HepG2 (cell line): ENCODE data around the gene IL2RA. TPM values are rescaled to one million over a fixed set of nuclear protein-coding genes. Genes with fewer than 3 reads are reported as not detected.

ENCODE experiments used
- ATF1 ChIP-seq: IDR thresholded peaks from 2 replicates; pipeline ENCODE4 v1.6.1; 2016; ENCODE audit warnings: mild to moderate bottlenecking, control low read depth
- ETV5 ChIP-seq: IDR thresholded peaks from 2 replicates; pipeline ENCODE4 v1.6.1; 2018; ENCODE audit warnings: missing biosample characterization, missing genetic modification reagents, inconsistent platforms, borderline replicate concordance
- JDP2 ChIP-seq: sonication (generic); formaldehyde crosslinking; IDR thresholded peaks from 2 replicates; pipeline ENCODE4 v1.8.1; 2022; ENCODE audit warnings: missing genetic modification reagents, borderline replicate concordance
- MTF1 ChIP-seq: sonication (generic); formaldehyde crosslinking; IDR thresholded peaks from 2 replicates; pipeline ENCODE4 v1.5.0; 2020; ENCODE audit warnings: missing genetic modification reagents
- NCOA1 ChIP-seq: sonication (generic); formaldehyde crosslinking; IDR thresholded peaks from 2 replicates; pipeline ENCODE4 v1.9.0; 2021; ENCODE audit warnings: missing genetic modification reagents
- PHF21A ChIP-seq: sonication (generic); formaldehyde crosslinking; IDR thresholded peaks from 2 replicates; pipeline ENCODE4 v1.5.0; 2020; ENCODE audit warnings: mild to moderate bottlenecking, missing genetic modification reagents
- RBAK ChIP-seq: sonication (generic); formaldehyde crosslinking; IDR thresholded peaks from 2 replicates; pipeline ENCODE4 v1.5.1; 2020; ENCODE audit warnings: mild to moderate bottlenecking, missing genetic modification reagents
- ZBTB1 ChIP-seq: sonication (generic); formaldehyde crosslinking; IDR thresholded peaks from 2 replicates; pipeline ENCODE4 v1.4.0; 2020; ENCODE audit warnings: missing genetic modification reagents, borderline replicate concordance
- ZC3H4 ChIP-seq: sonication (generic); formaldehyde crosslinking; IDR thresholded peaks from 2 replicates; pipeline ENCODE4 v1.4.0; 2020; ENCODE audit warnings: missing genetic modification reagents, borderline replicate concordance
- ZNF232 ChIP-seq: sonication (generic); formaldehyde crosslinking; IDR thresholded peaks from 2 replicates; pipeline ENCODE4 v1.4.0; 2020; ENCODE audit warnings: missing genetic modification reagents, borderline replicate concordance
- ZNF383 ChIP-seq: sonication (generic); formaldehyde crosslinking; IDR thresholded peaks from 2 replicates; pipeline ENCODE4 v1.4.0; 2020; ENCODE audit warnings: missing genetic modification reagents, mild to moderate bottlenecking, borderline replicate concordance
- ZSCAN21 ChIP-seq: sonication (generic); formaldehyde crosslinking; IDR thresholded peaks from 2 replicates; pipeline ENCODE4 v1.8.0; 2022; ENCODE audit warnings: mild to moderate bottlenecking, missing genetic modification reagents, moderate library complexity, borderline replicate concordance
- polyA plus RNA-seq, 8 experiments: library from polyadenylated mRNA; depleted of rRNA in 3 of 8; stranded (reverse) in 7 of 8; unstranded in 1 of 8; fragments of >200 nt; fragmentation: Illumina TruSeq in 4 of 8; extraction: Trizol in 4 of 8; gene quantifications; 2 replicates each; pipeline versions ENCODE4 v1.2.1 to v1.2.3, GENCODE V29; 2011 to 2016; ENCODE audit warnings: low read depth in 4 of 8, missing spikeins in 1 of 8, mixed read lengths in 1 of 8; ENCODE audit not compliant: insufficient read depth in 1 of 8
- total RNA-seq, 5 experiments: library from RNA; depleted of rRNA; stranded (reverse); fragments of >200 nt; fragmentation: Illumina TruSeq; extraction: Trizol; gene quantifications; 2 replicates each; pipeline ENCODE4 v1.2.3, GENCODE V29; 2016; ENCODE audit warnings: low read depth in 1 of 5
- TF ChIP-seq, protein P1 (sequence below): sonication (generic); formaldehyde crosslinking; IDR thresholded peaks from 2 replicates; pipeline ENCODE4 v1.8.0; 2022; ENCODE audit warnings: missing genetic modification reagents, low read depth, mild to moderate bottlenecking, borderline replicate concordance
- TF ChIP-seq, protein P2 (sequence below): sonication (generic); formaldehyde crosslinking; IDR thresholded peaks from 2 replicates; pipeline ENCODE4 v1.9.0; 2022; ENCODE audit warnings: missing genetic modification reagents, mild to moderate bottlenecking, borderline replicate concordance
- TF ChIP-seq, protein P3 (sequence below): sonication (generic); formaldehyde crosslinking; IDR thresholded peaks from 2 replicates; pipeline ENCODE4 v1.5.1; 2020; ENCODE audit warnings: mild to moderate bottlenecking, missing genetic modification reagents, borderline replicate concordance
- TF ChIP-seq, protein P4 (sequence below): IDR thresholded peaks from 2 replicates; pipeline ENCODE4 v1.6.1; 2016; ENCODE audit warnings: low read depth, borderline replicate concordance
- TF ChIP-seq, protein P5 (sequence below): sonication (generic); formaldehyde crosslinking; IDR thresholded peaks from 2 replicates; pipeline ENCODE4 v1.4.0; 2020; ENCODE audit warnings: missing genetic modification reagents, mild to moderate bottlenecking, borderline replicate concordance

Gene IL2RA
- total and polyA plus RNA-seq, 2 of the 13 experiments (the other 11 are each of a cell fraction or from before 2014, with no cell fraction given): not detected

DNA sequence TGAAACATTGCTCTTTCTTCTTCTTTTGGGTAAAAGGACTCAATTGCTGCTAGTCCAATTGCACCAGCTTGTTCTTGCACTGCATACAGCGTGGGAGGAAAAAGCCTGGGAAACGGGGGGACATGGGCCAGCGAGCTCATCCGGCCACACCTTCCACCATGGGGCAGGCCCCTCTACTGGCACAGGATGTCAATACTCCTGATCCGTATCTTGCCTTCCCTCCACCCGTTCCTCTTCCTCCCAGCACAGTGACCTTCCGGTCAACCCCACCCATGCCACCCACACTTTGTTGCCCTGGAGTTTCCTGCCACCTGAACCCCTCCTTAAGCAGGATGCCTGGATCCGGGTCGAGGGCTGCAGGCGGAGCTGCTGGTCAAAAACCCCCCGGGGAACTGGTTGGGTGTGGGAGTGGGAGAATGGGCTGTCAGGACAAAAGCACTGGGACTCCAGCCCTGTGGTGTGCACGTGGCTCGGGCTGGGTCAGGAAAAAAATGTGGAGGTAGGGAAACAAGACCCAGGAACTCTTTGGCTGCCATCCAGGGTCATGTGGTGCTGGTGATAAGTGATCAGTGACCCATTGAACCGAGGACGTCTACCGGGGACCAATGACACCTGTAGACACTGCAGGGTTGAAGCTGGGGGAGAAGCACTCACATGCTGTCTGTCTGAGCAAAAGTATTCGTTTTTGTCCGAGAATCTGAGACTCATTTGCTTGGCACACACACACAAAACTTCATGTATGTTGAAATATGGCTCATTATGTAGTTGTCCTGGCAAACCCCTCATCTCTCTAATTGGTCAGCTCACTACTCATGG is 8.1 kb downstream of the IL2RA start (continued):
- TF ChIP-seq, protein P1, sequence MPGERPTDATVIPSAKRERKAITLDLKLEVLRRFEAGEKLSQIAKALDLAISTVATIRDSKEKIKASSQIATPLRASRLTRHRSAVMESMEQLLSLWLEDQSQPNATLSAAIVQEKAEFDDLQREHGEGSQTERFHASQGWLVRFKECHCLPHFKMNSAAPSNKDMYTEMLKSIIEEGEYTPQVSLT (CRISPR knock-in tag): no peak
- TF ChIP-seq ZBTB1 (no peak), ATF1 (CRISPR knock-in tag) (no peak), JDP2 (no peak), ZC3H4 (CRISPR knock-in tag) (no peak), ZNF383 (no peak), RBAK (CRISPR knock-in tag) (no peak), NCOA1 (no peak), ZSCAN21 (0 out of 2 replicates have a peak, but pooled peaks have one; percentile 63), MTF1 (CRISPR knock-in tag) (no peak), PHF21A (CRISPR knock-in tag) (0 out of 2 replicates have a peak, but pooled peaks have one; percentile 27), ZNF232 (no peak), ETV5 (peak; percentile 57; the same call in 1 of the 2 replicates)
- TF ChIP-seq, protein P2, sequence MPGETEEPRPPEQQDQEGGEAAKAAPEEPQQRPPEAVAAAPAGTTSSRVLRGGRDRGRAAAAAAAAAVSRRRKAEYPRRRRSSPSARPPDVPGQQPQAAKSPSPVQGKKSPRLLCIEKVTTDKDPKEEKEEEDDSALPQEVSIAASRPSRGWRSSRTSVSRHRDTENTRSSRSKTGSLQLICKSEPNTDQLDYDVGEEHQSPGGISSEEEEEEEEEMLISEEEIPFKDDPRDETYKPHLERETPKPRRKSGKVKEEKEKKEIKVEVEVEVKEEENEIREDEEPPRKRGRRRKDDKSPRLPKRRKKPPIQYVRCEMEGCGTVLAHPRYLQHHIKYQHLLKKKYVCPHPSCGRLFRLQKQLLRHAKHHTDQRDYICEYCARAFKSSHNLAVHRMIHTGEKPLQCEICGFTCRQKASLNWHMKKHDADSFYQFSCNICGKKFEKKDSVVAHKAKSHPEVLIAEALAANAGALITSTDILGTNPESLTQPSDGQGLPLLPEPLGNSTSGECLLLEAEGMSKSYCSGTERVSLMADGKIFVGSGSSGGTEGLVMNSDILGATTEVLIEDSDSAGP (CRISPR knock-in tag): peak; percentile 44; the same call in 1 of the 2 replicates
- TF ChIP-seq, protein P3, sequence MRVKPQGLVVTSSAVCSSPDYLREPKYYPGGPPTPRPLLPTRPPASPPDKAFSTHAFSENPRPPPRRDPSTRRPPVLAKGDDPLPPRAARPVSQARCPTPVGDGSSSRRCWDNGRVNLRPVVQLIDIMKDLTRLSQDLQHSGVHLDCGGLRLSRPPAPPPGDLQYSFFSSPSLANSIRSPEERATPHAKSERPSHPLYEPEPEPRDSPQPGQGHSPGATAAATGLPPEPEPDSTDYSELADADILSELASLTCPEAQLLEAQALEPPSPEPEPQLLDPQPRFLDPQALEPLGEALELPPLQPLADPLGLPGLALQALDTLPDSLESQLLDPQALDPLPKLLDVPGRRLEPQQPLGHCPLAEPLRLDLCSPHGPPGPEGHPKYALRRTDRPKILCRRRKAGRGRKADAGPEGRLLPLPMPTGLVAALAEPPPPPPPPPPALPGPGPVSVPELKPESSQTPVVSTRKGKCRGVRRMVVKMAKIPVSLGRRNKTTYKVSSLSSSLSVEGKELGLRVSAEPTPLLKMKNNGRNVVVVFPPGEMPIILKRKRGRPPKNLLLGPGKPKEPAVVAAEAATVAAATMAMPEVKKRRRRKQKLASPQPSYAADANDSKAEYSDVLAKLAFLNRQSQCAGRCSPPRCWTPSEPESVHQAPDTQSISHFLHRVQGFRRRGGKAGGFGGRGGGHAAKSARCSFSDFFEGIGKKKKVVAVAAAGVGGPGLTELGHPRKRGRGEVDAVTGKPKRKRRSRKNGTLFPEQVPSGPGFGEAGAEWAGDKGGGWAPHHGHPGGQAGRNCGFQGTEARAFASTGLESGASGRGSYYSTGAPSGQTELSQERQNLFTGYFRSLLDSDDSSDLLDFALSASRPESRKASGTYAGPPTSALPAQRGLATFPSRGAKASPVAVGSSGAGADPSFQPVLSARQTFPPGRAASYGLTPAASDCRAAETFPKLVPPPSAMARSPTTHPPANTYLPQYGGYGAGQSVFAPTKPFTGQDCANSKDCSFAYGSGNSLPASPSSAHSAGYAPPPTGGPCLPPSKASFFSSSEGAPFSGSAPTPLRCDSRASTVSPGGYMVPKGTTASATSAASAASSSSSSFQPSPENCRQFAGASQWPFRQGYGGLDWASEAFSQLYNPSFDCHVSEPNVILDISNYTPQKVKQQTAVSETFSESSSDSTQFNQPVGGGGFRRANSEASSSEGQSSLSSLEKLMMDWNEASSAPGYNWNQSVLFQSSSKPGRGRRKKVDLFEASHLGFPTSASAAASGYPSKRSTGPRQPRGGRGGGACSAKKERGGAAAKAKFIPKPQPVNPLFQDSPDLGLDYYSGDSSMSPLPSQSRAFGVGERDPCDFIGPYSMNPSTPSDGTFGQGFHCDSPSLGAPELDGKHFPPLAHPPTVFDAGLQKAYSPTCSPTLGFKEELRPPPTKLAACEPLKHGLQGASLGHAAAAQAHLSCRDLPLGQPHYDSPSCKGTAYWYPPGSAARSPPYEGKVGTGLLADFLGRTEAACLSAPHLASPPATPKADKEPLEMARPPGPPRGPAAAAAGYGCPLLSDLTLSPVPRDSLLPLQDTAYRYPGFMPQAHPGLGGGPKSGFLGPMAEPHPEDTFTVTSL (CRISPR knock-in tag): no peak
- TF ChIP-seq, protein P4, sequence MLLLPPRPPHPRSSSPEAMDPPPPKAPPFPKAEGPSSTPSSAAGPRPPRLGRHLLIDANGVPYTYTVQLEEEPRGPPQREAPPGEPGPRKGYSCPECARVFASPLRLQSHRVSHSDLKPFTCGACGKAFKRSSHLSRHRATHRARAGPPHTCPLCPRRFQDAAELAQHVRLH (CRISPR knock-in tag): no peak
- TF ChIP-seq, protein P5, sequence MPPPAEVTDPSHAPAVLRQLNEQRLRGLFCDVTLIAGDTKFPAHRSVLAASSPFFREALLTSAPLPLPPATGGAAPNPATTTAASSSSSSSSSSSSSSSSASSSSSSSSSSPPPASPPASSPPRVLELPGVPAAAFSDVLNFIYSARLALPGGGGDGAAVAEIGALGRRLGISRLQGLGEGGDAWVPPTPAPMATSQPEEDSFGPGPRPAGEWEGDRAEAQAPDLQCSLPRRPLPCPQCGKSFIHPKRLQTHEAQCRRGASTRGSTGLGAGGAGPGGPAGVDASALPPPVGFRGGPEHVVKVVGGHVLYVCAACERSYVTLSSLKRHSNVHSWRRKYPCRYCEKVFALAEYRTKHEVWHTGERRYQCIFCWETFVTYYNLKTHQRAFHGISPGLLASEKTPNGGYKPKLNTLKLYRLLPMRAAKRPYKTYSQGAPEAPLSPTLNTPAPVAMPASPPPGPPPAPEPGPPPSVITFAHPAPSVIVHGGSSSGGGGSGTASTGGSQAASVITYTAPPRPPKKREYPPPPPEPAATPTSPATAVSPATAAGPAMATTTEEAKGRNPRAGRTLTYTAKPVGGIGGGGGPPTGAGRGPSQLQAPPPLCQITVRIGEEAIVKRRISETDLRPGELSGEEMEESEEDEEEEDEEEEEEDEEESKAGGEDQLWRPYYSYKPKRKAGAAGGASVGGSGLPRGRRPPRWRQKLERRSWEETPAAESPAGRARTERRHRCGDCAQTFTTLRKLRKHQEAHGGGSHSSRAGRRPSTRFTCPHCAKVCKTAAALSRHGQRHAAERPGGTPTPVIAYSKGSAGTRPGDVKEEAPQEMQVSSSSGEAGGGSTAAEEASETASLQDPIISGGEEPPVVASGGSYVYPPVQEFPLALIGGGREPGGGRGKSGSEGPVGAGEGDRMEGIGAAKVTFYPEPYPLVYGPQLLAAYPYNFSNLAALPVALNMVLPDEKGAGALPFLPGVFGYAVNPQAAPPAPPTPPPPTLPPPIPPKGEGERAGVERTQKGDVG (CRISPR knock-in tag): no peak
